Muscle layer of duodenum (tissue), 2 donors: ENCODE data around the gene ROBO2.

Experiments used
- H3K27ac ChIP-seq: one replicate; pipeline ENCODE4 v1.7.0; 2013; ENCODE audit warnings: mild to moderate bottlenecking, low read length
- H3K27me3 ChIP-seq: one replicate; pipeline ENCODE4 v1.7.0; 2013; ENCODE audit warnings: low read depth, mild to moderate bottlenecking, control low read depth, low read length
- H3K36me3 ChIP-seq, 2 donors: one replicate each; pipeline ENCODE4 v1.7.0; 2013; ENCODE audit warnings: low read length in 2 of 2, control low read depth in 1 of 2, mild to moderate bottlenecking in 1 of 2; ENCODE audit not compliant: insufficient read depth in 2 of 2, control insufficient read depth in 1 of 2
- H3K4me1 ChIP-seq, 2 donors: one replicate each; pipeline ENCODE4 v1.7.0; 2013; ENCODE audit warnings: low read length in 2 of 2, mild to moderate bottlenecking in 2 of 2, control low read depth in 1 of 2, moderate library complexity in 1 of 2; ENCODE audit not compliant: insufficient read depth in 2 of 2, control insufficient read depth in 1 of 2
- H3K4me3 ChIP-seq, 2 donors: one replicate each; pipeline ENCODE4 v1.7.0; 2013; ENCODE audit warnings: low read length in 2 of 2, low read depth in 1 of 2, mild to moderate bottlenecking in 1 of 2
- H3K9me3 ChIP-seq, 2 donors: one replicate each; pipeline ENCODE4 v1.7.0; 2013; ENCODE audit warnings: low read length in 2 of 2, control low read depth in 1 of 2, mild to moderate bottlenecking in 1 of 2; ENCODE audit not compliant: control insufficient read depth in 1 of 2
- donor health status: healthy.

Gene ROBO2

DNA sequence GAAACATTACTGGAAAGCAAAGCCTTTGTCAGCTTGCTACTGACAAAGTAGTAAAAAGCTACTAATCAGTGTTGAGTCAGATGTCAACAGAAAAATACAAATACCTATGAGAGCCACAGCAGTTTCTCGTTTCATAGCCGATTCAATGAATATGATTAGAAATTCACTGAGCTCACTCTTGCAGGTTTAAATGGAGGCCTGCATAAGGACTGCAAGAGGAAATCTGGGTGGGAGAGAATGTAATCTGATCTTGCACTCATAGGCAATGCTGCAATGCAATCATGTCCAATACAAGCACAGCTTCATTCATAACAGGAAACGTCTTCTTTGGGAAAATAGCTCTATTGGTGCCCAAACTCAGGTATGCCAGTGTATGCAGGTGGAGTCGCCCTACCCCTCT is 608.8 kb downstream of the ROBO2 start:
- H3K9me3 ChIP-seq: no peaks in the 10 kb centered on the region
- no peaks in the 10 kb centered on the region for H3K36me3 ChIP-seq
- H3K4me1 ChIP-seq: no peaks in the 10 kb centered on the region
- no peaks in the 10 kb centered on the region for H3K27me3 ChIP-seq
- no peak overlapping the region for H3K4me3 ChIP-seq
- no peak overlapping the region for H3K27ac ChIP-seq

DNA sequence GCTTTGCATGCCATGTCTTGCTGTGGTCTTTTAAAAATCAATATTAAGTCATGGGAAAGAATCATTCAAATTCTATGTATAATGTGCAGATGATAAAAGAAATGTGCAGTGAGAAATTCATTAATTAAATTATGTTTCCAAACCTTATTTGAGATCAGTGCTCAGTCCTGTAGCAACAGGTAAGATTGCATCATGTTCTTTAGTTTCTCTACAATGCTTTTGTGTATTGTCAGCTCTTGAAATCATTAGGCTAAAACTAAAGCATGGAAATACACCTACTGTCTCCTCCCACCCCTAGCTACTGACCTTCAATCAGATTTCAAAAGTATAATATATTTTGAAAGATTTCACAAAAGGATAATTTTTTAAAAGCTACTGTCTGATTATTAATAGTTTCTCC is 612.7 kb downstream of the ROBO2 start:
- no peak overlapping the region for H3K27ac ChIP-seq
- H3K9me3 ChIP-seq: no peaks in the 10 kb centered on the region
- no peaks in the 10 kb centered on the region for H3K36me3 ChIP-seq
- H3K4me3 ChIP-seq: no peak overlapping the region
- no peaks in the 10 kb centered on the region for H3K4me1 ChIP-seq
- no peaks in the 10 kb centered on the region for H3K27me3 ChIP-seq

DNA sequence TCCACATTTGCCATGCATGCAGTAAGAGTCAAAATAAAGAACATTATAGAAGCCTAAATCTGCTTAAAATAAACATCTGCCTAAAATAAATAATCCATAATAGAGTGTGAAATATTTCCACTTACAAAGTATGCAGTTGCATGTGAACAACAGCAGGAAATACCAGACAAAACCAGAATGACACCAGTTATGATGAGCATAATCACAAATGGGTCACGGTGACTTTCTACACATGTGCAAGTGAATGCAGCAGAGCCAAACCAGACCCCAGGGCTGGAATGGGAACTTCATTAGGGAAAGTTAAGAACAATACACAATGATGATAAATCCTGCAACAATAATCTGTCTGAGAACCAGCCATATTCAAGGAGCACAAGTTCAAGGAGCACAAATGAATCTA is 615.5 kb downstream of the ROBO2 start:
- Histone ChIP-seq H3K9me3 (peaks cover 0 to 3% of the 10 kb centered on the region in 2 donors), H3K27ac (no peak overlapping the region), H3K4me1 (no peaks in the 10 kb centered on the region), H3K36me3 (no peaks in the 10 kb centered on the region), H3K4me3 (no peak overlapping the region), H3K27me3 (no peaks in the 10 kb centered on the region)

DNA sequence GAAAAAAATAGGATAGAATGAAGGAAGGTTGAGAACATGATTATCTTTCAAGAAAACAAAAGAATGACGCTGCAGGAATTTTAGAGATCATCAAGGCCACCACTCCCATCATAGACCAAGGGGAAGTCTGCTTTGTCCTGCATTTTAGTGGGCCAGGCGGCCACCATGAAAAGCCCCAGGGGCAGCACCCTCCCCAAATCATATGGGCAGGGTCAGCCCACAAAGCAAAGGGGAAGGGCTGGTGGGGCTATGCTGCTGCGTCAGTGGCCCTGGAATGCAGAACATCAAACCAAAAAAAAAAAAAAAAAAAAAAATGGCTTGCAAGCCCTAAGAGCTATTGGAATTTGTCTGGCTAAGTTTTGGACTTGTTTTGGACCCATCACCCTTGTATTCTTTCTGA is 620.8 kb downstream of the ROBO2 start:
- H3K4me1 ChIP-seq: no peaks in the 10 kb centered on the region
- no peaks in the 10 kb centered on the region for H3K27me3 ChIP-seq
- H3K36me3 ChIP-seq: no peaks in the 10 kb centered on the region
- H3K4me3 ChIP-seq: no peak overlapping the region
- peaks cover 0 to 8% of the 10 kb centered on the region in 2 donors for H3K9me3 ChIP-seq
- H3K27ac ChIP-seq: no peak overlapping the region

DNA sequence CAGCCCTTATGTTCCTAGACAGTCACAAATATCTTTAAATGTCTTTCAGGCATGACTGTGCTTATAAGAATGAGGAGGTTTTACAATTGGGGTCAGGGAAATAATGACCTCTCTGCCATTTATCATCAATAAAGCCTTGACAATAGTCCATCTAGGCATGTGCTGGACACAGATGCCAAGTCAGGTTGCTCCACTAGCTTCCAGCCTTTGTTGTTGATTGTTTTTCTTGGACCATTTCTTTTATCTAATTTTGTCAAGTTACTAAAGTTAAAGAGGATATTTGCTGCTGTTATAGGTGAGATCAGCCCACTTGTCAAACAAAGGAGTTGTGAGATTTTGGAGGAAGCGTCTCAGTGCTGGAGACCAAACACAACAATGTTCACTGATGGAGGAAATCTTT is 628.0 kb downstream of the ROBO2 start:
- Histone ChIP-seq H3K9me3 (no peaks in the 10 kb centered on the region), H3K27me3 (no peaks in the 10 kb centered on the region), H3K4me1 (no peaks in the 10 kb centered on the region), H3K36me3 (no peaks in the 10 kb centered on the region), H3K27ac (no peak overlapping the region), H3K4me3 (no peak overlapping the region)

DNA sequence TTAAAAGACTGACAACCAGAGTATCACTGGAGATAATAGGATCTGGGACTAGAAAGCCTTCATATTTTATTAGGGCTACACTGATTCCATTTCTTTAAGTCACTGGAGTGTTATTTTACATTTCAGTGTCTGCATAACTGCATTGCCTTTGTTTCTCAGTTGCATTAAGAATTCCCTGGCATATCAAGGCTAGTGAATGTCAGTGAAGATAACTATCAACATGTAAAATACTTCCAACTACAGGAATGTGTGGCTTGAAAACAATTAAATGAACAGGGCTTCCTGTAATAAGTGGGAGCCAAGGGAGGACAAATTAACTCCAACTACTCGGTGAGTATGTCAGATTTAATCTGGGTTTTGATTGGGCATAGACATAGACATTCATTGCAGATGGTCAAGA is 628.5 kb downstream of the ROBO2 start:
- Histone ChIP-seq H3K27ac (no peak overlapping the region), H3K27me3 (no peaks in the 10 kb centered on the region), H3K4me1 (no peaks in the 10 kb centered on the region), H3K36me3 (no peaks in the 10 kb centered on the region), H3K4me3 (no peak overlapping the region), H3K9me3 (no peaks in the 10 kb centered on the region)

DNA sequence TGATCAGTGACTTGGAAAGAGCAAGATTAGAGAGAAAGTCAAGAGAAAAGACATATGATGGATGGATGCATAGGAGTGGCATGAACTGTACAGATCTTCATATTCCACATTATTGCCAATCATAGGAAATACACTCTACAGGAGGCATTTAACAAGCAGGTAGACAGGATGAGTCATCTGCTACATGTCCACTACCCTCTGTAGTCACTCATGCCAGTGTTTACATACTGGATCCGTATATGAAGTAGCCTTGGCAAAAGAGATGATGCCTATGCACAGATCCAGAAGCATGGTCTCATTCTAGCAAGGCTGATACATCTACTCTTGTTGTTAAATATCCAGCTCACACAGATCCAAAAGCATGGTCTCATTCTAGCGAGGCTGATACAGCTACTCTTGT is 632.1 kb downstream of the ROBO2 start:
- no peaks in the 10 kb centered on the region for H3K36me3 ChIP-seq
- H3K27ac ChIP-seq: no peak overlapping the region
- no peaks in the 10 kb centered on the region for H3K9me3 ChIP-seq
- H3K4me3 ChIP-seq: no peak overlapping the region
- no peaks in the 10 kb centered on the region for H3K27me3 ChIP-seq
- no peaks in the 10 kb centered on the region for H3K4me1 ChIP-seq

DNA sequence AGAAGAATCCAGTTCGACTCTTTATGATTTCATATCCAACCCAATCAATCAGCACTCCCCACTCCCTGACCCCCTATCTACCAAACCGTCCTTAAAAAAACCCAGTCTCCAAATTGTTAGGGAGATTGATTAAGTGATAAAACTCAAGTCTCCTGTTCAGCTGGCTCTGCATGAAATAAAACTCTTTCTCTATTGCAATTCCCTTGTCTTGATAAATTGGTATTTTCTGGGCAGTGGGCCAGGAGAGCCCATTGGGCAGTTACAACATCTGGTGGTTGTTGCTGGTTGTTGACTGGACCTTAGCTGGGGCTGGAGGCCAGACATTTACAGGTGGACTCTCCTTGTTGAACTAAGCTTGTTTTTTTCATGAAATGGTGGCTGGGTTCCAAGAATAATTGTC is 642.3 kb downstream of the ROBO2 start:
- no peak overlapping the region for H3K27ac ChIP-seq
- H3K36me3 ChIP-seq: no peaks in the 10 kb centered on the region
- peaks cover 0 to 22% of the 10 kb centered on the region in 2 donors for H3K9me3 ChIP-seq
- H3K4me3 ChIP-seq: no peak overlapping the region
- H3K4me1 ChIP-seq: no peaks in the 10 kb centered on the region
- no peaks in the 10 kb centered on the region for H3K27me3 ChIP-seq

DNA sequence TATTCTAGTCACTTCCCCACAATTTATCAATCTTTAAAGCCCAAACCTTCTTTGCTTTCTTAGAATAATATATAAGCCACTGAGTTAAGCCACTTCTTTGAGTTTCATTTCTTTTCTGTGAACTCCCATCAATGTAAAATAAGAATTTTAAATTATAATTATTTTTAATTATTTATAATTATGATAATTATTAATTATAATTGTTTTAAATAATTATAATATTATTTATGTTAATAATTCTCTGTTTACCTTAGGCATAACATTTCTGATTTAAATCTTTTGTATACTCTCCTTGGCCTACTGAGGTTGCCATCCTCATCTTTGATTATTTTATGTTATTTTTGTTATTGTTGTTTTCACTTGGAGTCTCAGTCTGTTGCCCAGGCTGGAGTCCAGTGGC is 644.2 kb downstream of the ROBO2 start:
- H3K4me1 ChIP-seq: no peaks in the 10 kb centered on the region
- no peaks in the 10 kb centered on the region for H3K36me3 ChIP-seq
- H3K27me3 ChIP-seq: no peaks in the 10 kb centered on the region
- H3K4me3 ChIP-seq: no peak overlapping the region
- H3K9me3 ChIP-seq: peaks cover 0 to 22% of the 10 kb centered on the region in 2 donors
- no peak overlapping the region for H3K27ac ChIP-seq

DNA sequence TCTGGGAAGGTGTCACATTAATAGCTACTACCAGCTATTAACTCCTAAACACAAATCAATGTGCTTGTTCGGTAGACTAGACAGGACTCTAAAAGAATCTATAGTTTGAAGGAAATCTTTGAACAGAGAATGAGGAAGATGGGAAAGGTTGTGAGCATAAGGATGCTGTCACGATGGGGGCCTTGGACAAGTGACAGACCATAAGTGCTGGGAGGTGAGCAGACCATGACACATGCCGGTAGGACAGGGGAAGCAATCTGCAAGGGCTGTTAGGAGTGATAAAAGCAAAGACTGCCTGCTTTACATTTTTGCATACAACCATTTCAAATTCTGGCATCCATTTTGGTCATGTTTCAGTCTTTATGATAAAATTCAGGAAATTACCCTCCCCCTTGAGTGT is 645.8 kb downstream of the ROBO2 start:
- Histone ChIP-seq H3K27me3 (no peaks in the 10 kb centered on the region), H3K9me3 (peaks cover 0 to 20% of the 10 kb centered on the region in 2 donors), H3K4me3 (no peak overlapping the region), H3K4me1 (no peaks in the 10 kb centered on the region), H3K27ac (no peak overlapping the region), H3K36me3 (no peaks in the 10 kb centered on the region)

DNA sequence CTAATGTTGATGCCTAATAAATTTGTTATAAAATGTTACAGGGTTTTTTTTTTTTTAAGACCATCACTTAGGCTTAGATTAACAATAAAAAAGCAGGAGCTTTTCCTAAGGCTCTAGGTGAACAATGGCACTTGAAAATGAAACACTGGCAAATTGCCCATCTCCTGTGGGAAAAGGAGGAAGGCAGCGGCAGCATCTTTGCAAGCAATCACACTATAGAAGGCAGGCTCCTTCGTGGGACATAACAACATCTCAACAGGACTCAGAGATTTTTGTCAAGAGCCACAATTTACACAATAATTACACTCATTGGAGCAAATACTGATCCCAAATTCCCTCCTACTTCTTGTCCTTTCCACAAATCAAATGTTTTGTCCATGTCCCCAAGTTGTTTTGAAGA is 646.7 kb downstream of the ROBO2 start:
- Histone ChIP-seq H3K27ac (no peak overlapping the region), H3K27me3 (no peaks in the 10 kb centered on the region), H3K36me3 (no peaks in the 10 kb centered on the region)

DNA sequence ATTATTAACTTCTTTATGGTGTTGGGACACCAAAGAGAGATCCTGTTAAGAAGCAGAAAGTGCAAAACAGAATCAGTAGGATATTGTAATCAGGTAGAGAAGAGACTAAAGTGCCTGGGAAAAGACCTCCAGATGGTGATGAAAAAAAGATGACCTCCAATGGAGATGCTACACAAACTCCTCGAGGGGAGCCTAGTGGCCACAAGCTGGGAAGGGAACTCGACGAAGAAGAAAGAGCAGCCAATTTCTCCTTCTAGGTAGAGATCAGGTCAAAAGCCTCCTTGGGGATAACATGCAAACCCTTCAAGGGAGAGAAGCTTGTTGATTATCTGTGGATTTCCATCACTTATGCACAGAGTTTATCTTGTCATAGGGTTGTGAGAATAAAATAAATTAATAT is 647.6 kb downstream of the ROBO2 start:
- no peaks in the 10 kb centered on the region for H3K4me1 ChIP-seq
- H3K36me3 ChIP-seq: no peaks in the 10 kb centered on the region
- no peak overlapping the region for H3K27ac ChIP-seq
- H3K27me3 ChIP-seq: no peaks in the 10 kb centered on the region
- peaks cover 0 to 5% of the 10 kb centered on the region in 2 donors for H3K9me3 ChIP-seq
- no peak overlapping the region for H3K4me3 ChIP-seq

More for the DNA sequence above, 646.7 kb downstream of the ROBO2 start:
- Histone ChIP-seq H3K9me3 (peaks cover 0 to 15% of the 10 kb centered on the region in 2 donors), H3K4me3 (no peak overlapping the region), H3K4me1 (no peaks in the 10 kb centered on the region)
